HepG2 (cell line): Measurements from ENCODE around the gene WDCP. TPM values are rescaled to one million over a fixed set of nuclear protein-coding genes. Genes with fewer than 3 reads are reported as not detected.

ENCODE experiments used
- ATAC-seq: fragments of 200-7000 bp; cut with Tn5 transposase; 3 replicates; pipeline ENCODE4 v1.9.1; 2020; ENCODE audit warnings: mild to moderate bottlenecking, moderate library complexity
- BruUV-seq: library from RNA; stranded (reverse); fragments of 400-500 nt; replicated peaks from 2 replicates; lab custom pipeline; 2021; lab: Mats Ljungman, UMichigan
- CTCF ChIA-PET: fragments of 300-600 bp; formaldehyde crosslinking; extraction: SDS; loops from one replicate; lab custom pipeline; 2021; ENCODE audit warnings: low total read pairs, inconsistent platforms, low intra/inter-chr PET ratio; lab: Yijun Ruan, JAX
- POLR2A ChIA-PET: fragments of 350-600 bp; sonication (Branson Sonifier 250); formaldehyde crosslinking; loops from one replicate; lab custom pipeline; 2020; ENCODE audit warnings: antibody characterized with exemption, inconsistent platforms; lab: Yijun Ruan, JAX
- DNase-seq: peaks from one replicate; pipeline ENCODE4 v3.0.0-alpha.2; 2015; ENCODE audit warnings: low spot score
- FAIRE-seq: peaks from 3 replicates; lab custom pipeline; 2011; peaks lifted over from hg19 to GRCh38; lab: Jason Lieb, UNC
- H2AFZ ChIP-seq: one replicate; pipeline ENCODE4 v1.6.1; 2011; ENCODE audit warnings: low read length, inconsistent platforms
- H3K27ac ChIP-seq: fragments of 300-600 bp; 3 replicates; pipeline ENCODE4 v1.8.0; 2011; ENCODE audit warnings: mixed run types, mild to moderate bottlenecking, mixed read lengths, low read length, inconsistent platforms; ENCODE audit not compliant: insufficient read depth; ENCODE audit errors: extremely low read length
- H3K27me3 ChIP-seq, 2 experiments: fragments of 200-600 bp in 1 of 2; 2 replicates in 1 of 2; 3 replicates in 1 of 2; pipeline versions ENCODE4 v1.6.0 to v1.8.0; 2011; ENCODE audit warnings: low read length in 2 of 2, mild to moderate bottlenecking in 2 of 2, moderate library complexity in 2 of 2, inconsistent platforms in 1 of 2; ENCODE audit not compliant: insufficient read depth in 2 of 2, control insufficient read depth in 1 of 2
- H3K36me3 ChIP-seq, 2 experiments: fragments of 200-600 bp in 1 of 2; replicated peaks in 1 of 2; 2 replicates in 1 of 2; 3 replicates in 1 of 2; pipeline versions ENCODE4 v1.5.1 to v1.8.0; 2011; ENCODE audit warnings: low read length in 2 of 2, inconsistent platforms in 1 of 2; ENCODE audit not compliant: insufficient read depth in 2 of 2, control insufficient read depth in 1 of 2
- H3K4me1 ChIP-seq: 2 replicates; pipeline ENCODE4 v1.5.1; 2012; ENCODE audit warnings: low read length, inconsistent platforms; ENCODE audit not compliant: insufficient read depth
- H3K4me2 ChIP-seq: 2 replicates; pipeline ENCODE4 v1.6.0; 2011; ENCODE audit warnings: low read depth, low read length, inconsistent platforms
- H3K4me3 ChIP-seq, 3 experiments: fragments of 200-600 bp in 1 of 3; sonication (generic), shearing (Covaris generic) in 1 of 3; replicated peaks in 1 of 3; 2 replicates each; pipeline ENCODE4 v1.5.1; 2011 to 2016; ENCODE audit warnings: low read length in 3 of 3, inconsistent platforms in 2 of 3, low read depth in 2 of 3, mild to moderate bottlenecking in 2 of 3, control low read depth in 1 of 3, mixed read lengths in 1 of 3; ENCODE audit not compliant: insufficient read depth in 1 of 3
- H3K79me2 ChIP-seq: one replicate; pipeline ENCODE4 v1.6.1; 2011; ENCODE audit warnings: low read length, inconsistent platforms; ENCODE audit not compliant: insufficient read depth
- H3K9ac ChIP-seq: 2 replicates; pipeline ENCODE4 v1.6.0; 2011; ENCODE audit warnings: mild to moderate bottlenecking, low read depth, low read length, inconsistent platforms; ENCODE audit not compliant: insufficient read depth
- H3K9me3 ChIP-seq: 2 replicates; pipeline ENCODE4 v1.5.1; 2012; ENCODE audit warnings: mild to moderate bottlenecking, low read length
- H4K20me1 ChIP-seq: 2 replicates; pipeline ENCODE4 v1.6.0; 2011; ENCODE audit warnings: inconsistent platforms, mild to moderate bottlenecking, low read length, moderate library complexity; ENCODE audit not compliant: insufficient read depth
- ATF7-NPFF ChIP-seq: sonication (generic); formaldehyde crosslinking; IDR thresholded peaks from 2 replicates; pipeline ENCODE4 v1.8.1; 2023; ENCODE audit warnings: mild to moderate bottlenecking, low read depth, missing genetic modification reagents, moderate library complexity
- DR1 ChIP-seq: sonication (generic); formaldehyde crosslinking; IDR thresholded peaks from 2 replicates; pipeline ENCODE4 v1.8.0; 2021; ENCODE audit warnings: mild to moderate bottlenecking, missing genetic modification reagents, inconsistent platforms
- FOXA1 ChIP-seq, 2 experiments: fragments of 450-650 bp in 1 of 2; sonication (generic) in 1 of 2; formaldehyde crosslinking in 1 of 2; IDR thresholded peaks; 2 replicates each; pipeline versions ENCODE4 v1.4.0 to v1.6.1; 2016 to 2020; ENCODE audit warnings: missing genetic modification reagents in 1 of 2
- JUN ChIP-seq: sonication (generic); formaldehyde crosslinking; IDR thresholded peaks from 2 replicates; pipeline ENCODE4 v1.4.0; 2020; ENCODE audit warnings: mild to moderate bottlenecking, missing genetic modification reagents
- MED13 ChIP-seq: sonication (generic); formaldehyde crosslinking; IDR thresholded peaks from 2 replicates; pipeline ENCODE4 v1.5.0; 2020; ENCODE audit warnings: missing genetic modification reagents
- MXD4 ChIP-seq: IDR thresholded peaks from 2 replicates; pipeline ENCODE4 v1.6.1; 2016; ENCODE audit warnings: mild to moderate bottlenecking, missing biosample characterization, missing genetic modification reagents
- NFKB2 ChIP-seq: sonication (generic); formaldehyde crosslinking; IDR thresholded peaks from 2 replicates; pipeline ENCODE4 v1.4.0; 2020; ENCODE audit warnings: missing genetic modification reagents, borderline replicate concordance
- RBFOX2 ChIP-seq: fragments of 200-400 bp; formaldehyde crosslinking; IDR thresholded peaks from 2 replicates; pipeline ENCODE4 v1.6.1; 2017; ENCODE audit warnings: low read depth, mild to moderate bottlenecking, low read length
- ZIK1 ChIP-seq: sonication (generic); formaldehyde crosslinking; IDR thresholded peaks from 2 replicates; pipeline ENCODE4 v1.5.0; 2020; ENCODE audit warnings: mild to moderate bottlenecking, low read depth, missing genetic modification reagents, borderline replicate concordance
- ZKSCAN5 ChIP-seq: sonication (generic); formaldehyde crosslinking; IDR thresholded peaks from 2 replicates; pipeline ENCODE4 v1.5.1; 2020; ENCODE audit warnings: mild to moderate bottlenecking, missing genetic modification reagents
- ZNF251 ChIP-seq: sonication (generic); formaldehyde crosslinking; IDR thresholded peaks from 2 replicates; pipeline ENCODE4 v1.9.0; 2021; ENCODE audit warnings: mild to moderate bottlenecking, missing genetic modification reagents
- ZNF337 ChIP-seq: sonication (generic); formaldehyde crosslinking; IDR thresholded peaks from 2 replicates; pipeline ENCODE4 v1.5.1; 2020; ENCODE audit warnings: missing genetic modification reagents, low read depth, mild to moderate bottlenecking, borderline replicate concordance
- ZSCAN30 ChIP-seq: sonication (generic); formaldehyde crosslinking; IDR thresholded peaks from 2 replicates; pipeline ENCODE4 v1.5.0; 2020; ENCODE audit warnings: mild to moderate bottlenecking, missing genetic modification reagents
- WGBS: methylation state at CpG from one replicate; pipeline ENCODE4 v1.1.6; 2017; ENCODE audit warnings: low lambda C conversion rate; 5-methylcytosine and 5-hydroxymethylcytosine counted together
- in situ Hi-C: cut with HindIII; loops from 2 replicates; pipeline ENCODE4 v1.10.0; 2017; ENCODE audit warnings: low pct_unique_long_range_greater_than_20kb; ENCODE audit not compliant: extremely low pct_ligation_motif_present
- intact Hi-C: fragments of 100-400 bp; cut with micrococcal nuclease; formaldehyde crosslinking; loops from one replicate; pipeline ENCODE4 v1.10.0; 2022; ENCODE audit not compliant: unreplicated experiment
- polyA plus RNA-seq, 8 experiments: library from polyadenylated mRNA; depleted of rRNA in 3 of 8; stranded (reverse) in 7 of 8; unstranded in 1 of 8; fragments of >200 nt; fragmentation: Illumina TruSeq in 4 of 8; extraction: Trizol in 4 of 8; gene quantifications; 2 replicates each; pipeline versions ENCODE4 v1.2.1 to v1.2.3, GENCODE V29; 2011 to 2016; ENCODE audit warnings: low read depth in 4 of 8, missing spikeins in 1 of 8, mixed read lengths in 1 of 8; ENCODE audit not compliant: insufficient read depth in 1 of 8
- total RNA-seq, 5 experiments: library from RNA; depleted of rRNA; stranded (reverse); fragments of >200 nt; fragmentation: Illumina TruSeq; extraction: Trizol; gene quantifications; 2 replicates each; pipeline ENCODE4 v1.2.3, GENCODE V29; 2016; ENCODE audit warnings: low read depth in 1 of 5
- TF ChIP-seq, protein P1 (sequence below): sonication (generic); formaldehyde crosslinking; conservative IDR thresholded peaks from 2 replicates; pipeline ENCODE4 v1.8.0; 2022; ENCODE audit warnings: missing genetic modification reagents
- TF ChIP-seq, protein P2 (sequence below): IDR thresholded peaks from 2 replicates; pipeline ENCODE4 v1.6.1; 2016; ENCODE audit warnings: low read depth, control low read depth

WDCP gene
- total and polyA plus RNA-seq, 2 of the 13 experiments (the other 11 are each of a cell fraction or from before 2014, with no cell fraction given): 17.4 to 22.6 TPM

DNA sequence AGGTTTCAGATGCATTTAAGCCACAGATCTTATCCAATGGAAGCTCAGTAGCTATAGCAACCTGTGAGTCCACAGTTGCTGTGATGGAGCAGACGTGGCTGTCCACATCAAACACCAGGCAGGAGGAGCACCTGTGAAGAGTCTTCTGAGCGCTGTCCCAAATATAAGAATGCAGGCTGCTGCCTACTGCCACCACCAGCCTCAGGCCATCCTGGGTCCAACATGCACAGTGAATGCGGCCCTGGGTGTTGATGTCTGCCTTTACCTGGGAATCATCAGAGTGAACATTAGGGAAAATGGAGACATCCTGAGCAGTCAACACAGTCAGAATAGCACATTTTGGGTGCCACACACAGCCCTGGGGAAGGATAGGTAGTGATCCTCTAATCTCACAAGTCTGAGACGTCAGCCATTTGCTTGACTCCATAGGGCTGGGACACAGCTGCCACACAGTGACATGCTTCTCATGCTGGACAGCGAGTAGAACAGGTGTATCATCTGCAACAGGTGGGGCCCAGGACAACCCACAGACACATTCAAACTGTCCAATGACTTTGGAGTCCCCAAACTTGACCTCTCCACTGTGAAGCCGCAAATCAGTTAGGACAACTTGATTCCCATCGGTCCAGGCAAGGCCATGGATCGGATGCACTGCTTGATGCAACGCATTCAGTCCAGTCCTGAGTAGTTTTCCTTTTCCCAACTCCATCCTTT, 8.2 kb downstream of the WDCP start:
- POLR2A ChIA-PET: interaction anchor here (0.9 kb wide), 1 partner anchor 30 kb away, joined by 3 read pairs; no protein-coding TSS in a partner anchor
- no peak overlapping the region for H2AFZ ChIP-seq
- CTCF ChIA-PET: no interaction called here
- peaks cover 13 to 33% of the 10 kb centered on the region in 2 experiments for H3K36me3 ChIP-seq
- H3K9me3 ChIP-seq: no peaks in the 10 kb centered on the region
- FAIRE-seq (no peak), DNase-seq (no peak), ATAC-seq (no peak; the same call in 2 of the 3 replicates)
- no peak overlapping the region for H3K27ac ChIP-seq
- 98% methylated on average over 9 of the region's 9 CpGs for WGBS
- BruUV-seq: no TSS peak
- in situ Hi-C loops: no loop called here
- peaks cover 14% of the 10 kb centered on the region for H3K79me2 ChIP-seq
- H3K4me2 ChIP-seq: no peak overlapping the region
- H3K27me3 ChIP-seq: no peaks in the 10 kb centered on the region
- H3K4me3 ChIP-seq: no peak overlapping the region
- no peaks in the 10 kb centered on the region; the same call in 1 of the 2 replicates for H3K4me1 ChIP-seq
- TF ChIP-seq ATF7-NPFF: no peak
- TF ChIP-seq ZNF251: no peak
- TF ChIP-seq, protein P1, sequence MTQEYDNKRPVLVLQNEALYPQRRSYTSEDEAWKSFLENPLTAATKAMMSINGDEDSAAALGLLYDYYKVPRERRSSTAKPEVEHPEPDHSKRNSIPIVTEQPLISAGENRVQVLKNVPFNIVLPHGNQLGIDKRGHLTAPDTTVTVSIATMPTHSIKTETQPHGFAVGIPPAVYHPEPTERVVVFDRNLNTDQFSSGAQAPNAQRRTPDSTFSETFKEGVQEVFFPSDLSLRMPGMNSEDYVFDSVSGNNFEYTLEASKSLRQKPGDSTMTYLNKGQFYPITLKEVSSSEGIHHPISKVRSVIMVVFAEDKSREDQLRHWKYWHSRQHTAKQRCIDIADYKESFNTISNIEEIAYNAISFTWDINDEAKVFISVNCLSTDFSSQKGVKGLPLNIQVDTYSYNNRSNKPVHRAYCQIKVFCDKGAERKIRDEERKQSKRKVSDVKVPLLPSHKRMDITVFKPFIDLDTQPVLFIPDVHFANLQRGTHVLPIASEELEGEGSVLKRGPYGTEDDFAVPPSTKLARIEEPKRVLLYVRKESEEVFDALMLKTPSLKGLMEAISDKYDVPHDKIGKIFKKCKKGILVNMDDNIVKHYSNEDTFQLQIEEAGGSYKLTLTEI (CRISPR knock-in tag): no peak
- TF ChIP-seq ZKSCAN5 (CRISPR knock-in tag): no peak
- no peak for TF ChIP-seq JUN
- no peak for TF ChIP-seq FOXA1 (IDR thresholded peaks at IDR 0.05)
- TF ChIP-seq FOXA1 (CRISPR knock-in tag; IDR thresholded peaks at IDR 0.05): no peak
- TF ChIP-seq ZSCAN30 (CRISPR knock-in tag): no peak
- no peak for TF ChIP-seq RBFOX2
- TF ChIP-seq MXD4 (CRISPR knock-in tag): no peak
- TF ChIP-seq, protein P2, sequence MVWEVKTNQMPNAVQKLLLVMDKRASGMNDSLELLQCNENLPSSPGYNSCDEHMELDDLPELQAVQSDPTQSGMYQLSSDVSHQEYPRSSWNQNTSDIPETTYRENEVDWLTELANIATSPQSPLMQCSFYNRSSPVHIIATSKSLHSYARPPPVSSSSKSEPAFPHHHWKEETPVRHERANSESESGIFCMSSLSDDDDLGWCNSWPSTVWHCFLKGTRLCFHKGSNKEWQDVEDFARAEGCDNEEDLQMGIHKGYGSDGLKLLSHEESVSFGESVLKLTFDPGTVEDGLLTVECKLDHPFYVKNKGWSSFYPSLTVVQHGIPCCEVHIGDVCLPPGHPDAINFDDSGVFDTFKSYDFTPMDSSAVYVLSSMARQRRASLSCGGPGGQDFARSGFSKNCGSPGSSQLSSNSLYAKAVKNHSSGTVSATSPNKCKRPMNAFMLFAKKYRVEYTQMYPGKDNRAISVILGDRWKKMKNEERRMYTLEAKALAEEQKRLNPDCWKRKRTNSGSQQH (CRISPR knock-in tag): no peak
- no peak for TF ChIP-seq ZNF337 (CRISPR knock-in tag)
- TF ChIP-seq MED13: no peak
- TF ChIP-seq ZIK1 (CRISPR knock-in tag): no peak
- no peak for TF ChIP-seq NFKB2
- TF ChIP-seq DR1 (CRISPR knock-in tag): no peak
- TF ChIP-seq, all 625 proteins: peak for 0
- intact Hi-C loops: no loop called here
- no peak overlapping the region for H3K9ac ChIP-seq
- no peaks in the 10 kb centered on the region for H4K20me1 ChIP-seq
